NCI-H226 (cell line): ENCODE results near the gene ARID3A.

Experiments used
- DNase-seq: peaks from one replicate; pipeline ENCODE4 v3.0.0-alpha.2; 2015

ARID3A gene

GRCh38 chr19:1007399-1008251 lies 81.8 kb downstream of the ARID3A start:
- no peak for DNase-seq

- no peak for DNase-seq
Observed at GRCh38 chr19:1008268-1009040, 82.6 kb downstream of the ARID3A start.

GRCh38 chr19:1009041-1009980 lies 83.5 kb downstream of the ARID3A start:
- peak; percentile 60 for DNase-seq

GRCh38 chr19:1009981-1010538 lies 84.2 kb downstream of the ARID3A start:
- no peak for DNase-seq

GRCh38 chr19:1010586-1011510 lies 85.0 kb downstream of the ARID3A start:
- DNase-seq, result no peak

GRCh38 chr19:1011831-1012333 lies 86.0 kb downstream of the ARID3A start:
- no peak for DNase-seq

- DNase-seq, result no peak
Observed at GRCh38 chr19:1012334-1012733, 86.5 kb downstream of the ARID3A start.

GRCh38 chr19:1013218-1013617 lies 87.4 kb downstream of the ARID3A start:
- DNase-seq, result no peak

- no peak for DNase-seq
Observed at GRCh38 chr19:1014161-1015060, 88.6 kb downstream of the ARID3A start.

- no peak for DNase-seq
Observed at GRCh38 chr19:1015061-1015781, 89.4 kb downstream of the ARID3A start.

GRCh38 chr19:1015782-1016646 lies 90.2 kb downstream of the ARID3A start:
- DNase-seq, result no peak

GRCh38 chr19:1016647-1017114 lies 90.8 kb downstream of the ARID3A start:
- DNase-seq, result no peak

GRCh38 chr19:1017115-1017905 lies 91.5 kb downstream of the ARID3A start:
- DNase-seq, result peak; percentile 77

- no peak for DNase-seq
Observed at GRCh38 chr19:1017906-1018305, 92.1 kb downstream of the ARID3A start.

GRCh38 chr19:1018393-1018792 lies 92.6 kb downstream of the ARID3A start:
- DNase-seq, result no peak

- DNase-seq, result no peak
Observed at GRCh38 chr19:1018932-1019615, 93.2 kb downstream of the ARID3A start.

GRCh38 chr19:1019616-1019961 lies 93.8 kb downstream of the ARID3A start:
- no peak for DNase-seq
